ENCODE data around the gene TSHZ3.

TSHZ3 gene

DNA sequence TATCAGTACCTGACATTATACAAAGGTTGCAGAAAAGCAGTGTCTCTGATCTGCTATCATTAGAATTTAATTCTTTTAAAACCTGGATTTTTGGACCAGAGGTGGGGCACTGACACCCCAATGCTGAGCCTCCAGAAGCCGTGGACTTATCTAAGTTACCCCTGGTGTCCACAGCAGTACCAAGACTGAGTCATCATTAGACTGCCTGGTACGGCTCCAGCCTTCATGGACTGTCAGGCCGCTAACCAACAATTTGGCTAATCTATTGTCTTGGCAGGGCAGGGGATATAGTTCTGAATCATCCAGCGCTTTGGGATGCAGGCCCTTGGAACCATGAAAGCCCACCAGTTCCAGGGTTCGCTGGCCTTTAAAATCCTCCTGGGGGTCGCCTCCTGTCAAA is 78.3 kb downstream of the TSHZ3 start:
- Histone ChIP-seq H3K27me3 (ENCODE audit: control insufficient read depth, insufficient read depth, low read length) (no peaks in the 10 kb centered on the region), H3K36me3 (ENCODE audit: control insufficient read depth, insufficient read depth, low read length) (no peaks in the 10 kb centered on the region), H3K9me3 (ENCODE audit: control insufficient read depth, insufficient read depth, low read length) (no peaks in the 10 kb centered on the region), H3K4me3 (ENCODE audit: low read depth, low read length) (no peak overlapping the region), H3K27ac (ENCODE audit: low read depth, low read length) (no peak overlapping the region), H3K4me1 (ENCODE audit: control insufficient read depth, insufficient read depth, low read length) (no peaks in the 10 kb centered on the region), H3K9ac (ENCODE audit: low read depth, low read length) (no peak overlapping the region)

DNA sequence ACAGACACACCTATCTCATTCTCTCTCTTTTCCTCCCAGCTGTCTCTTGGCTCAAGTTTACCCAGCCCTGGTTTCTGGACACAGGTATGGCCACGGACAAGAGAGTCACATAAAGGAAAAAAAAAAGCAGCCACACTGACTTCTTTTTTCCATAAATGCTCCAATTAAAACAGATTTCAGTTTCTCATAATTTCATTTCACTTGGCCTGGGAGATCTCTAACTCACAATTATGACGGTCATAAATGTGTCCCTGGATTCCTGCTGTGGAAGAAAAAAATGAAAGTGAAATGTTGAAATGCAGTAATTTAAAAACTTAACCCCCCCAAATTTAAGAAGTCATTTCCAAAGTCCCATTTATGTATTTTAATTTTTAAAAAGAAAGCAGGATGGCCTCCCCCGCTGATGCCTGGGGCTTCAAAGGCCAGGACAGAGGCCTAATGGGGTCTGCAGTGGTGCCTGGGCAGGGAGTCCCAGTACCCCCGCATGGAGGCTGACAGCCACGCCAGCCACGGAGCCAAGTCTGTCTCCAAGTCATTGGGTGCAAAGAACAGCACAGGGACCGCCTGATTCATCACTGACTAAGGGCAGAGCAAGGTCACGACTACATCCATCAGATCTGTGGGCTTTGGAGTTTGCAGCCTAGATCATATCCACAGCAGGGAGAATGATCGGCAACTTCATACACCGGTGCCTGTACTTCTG is 79.7 kb downstream of the TSHZ3 start:
- Histone ChIP-seq H3K27ac (ENCODE audit: low read depth, low read length) (no peak overlapping the region), H3K4me1 (ENCODE audit: control insufficient read depth, insufficient read depth, low read length) (no peaks in the 10 kb centered on the region), H3K27me3 (ENCODE audit: control insufficient read depth, insufficient read depth, low read length) (no peaks in the 10 kb centered on the region), H3K36me3 (ENCODE audit: control insufficient read depth, insufficient read depth, low read length) (no peaks in the 10 kb centered on the region), H3K9ac (ENCODE audit: low read depth, low read length) (no peak overlapping the region), H3K4me3 (ENCODE audit: low read depth, low read length) (no peak overlapping the region), H3K9me3 (ENCODE audit: control insufficient read depth, insufficient read depth, low read length) (no peaks in the 10 kb centered on the region)

- Histone ChIP-seq H3K9ac (ENCODE audit: low read depth, low read length) (no peak overlapping the region), H3K9me3 (ENCODE audit: control insufficient read depth, insufficient read depth, low read length) (no peaks in the 10 kb centered on the region), H3K4me3 (ENCODE audit: low read depth, low read length) (no peak overlapping the region), H3K36me3 (ENCODE audit: control insufficient read depth, insufficient read depth, low read length) (no peaks in the 10 kb centered on the region), H3K27me3 (ENCODE audit: control insufficient read depth, insufficient read depth, low read length) (no peaks in the 10 kb centered on the region), H3K4me1 (ENCODE audit: control insufficient read depth, insufficient read depth, low read length) (no peaks in the 10 kb centered on the region), H3K27ac (ENCODE audit: low read depth, low read length) (no peak overlapping the region)
Measured at GRCh38 chr19:31268751-31269383, 80.4 kb downstream of the TSHZ3 start.

DNA sequence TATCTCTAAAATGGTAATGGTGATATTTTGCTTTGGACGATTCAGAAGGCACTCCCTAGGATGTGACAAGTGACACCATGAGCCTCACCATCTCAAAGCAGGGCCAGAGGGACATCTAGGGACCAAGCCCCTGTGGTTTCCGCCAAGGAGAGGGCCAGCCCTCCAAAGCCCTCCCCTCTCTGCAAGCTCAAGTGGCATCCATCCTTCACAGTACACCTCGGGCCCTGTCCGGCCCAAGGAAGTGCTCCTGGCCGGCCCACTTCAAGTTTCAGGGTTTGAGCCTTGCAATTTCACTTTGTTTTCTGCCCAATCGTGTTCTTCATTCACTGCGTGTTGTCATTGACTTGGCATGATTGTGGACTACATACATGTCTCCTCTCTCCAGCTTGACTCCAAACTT is 82.5 kb downstream of the TSHZ3 start:
- no peaks in the 10 kb centered on the region for H3K9me3 ChIP-seq (ENCODE audit: control insufficient read depth, insufficient read depth, low read length)
- no peak overlapping the region for H3K9ac ChIP-seq (ENCODE audit: low read depth, low read length)
- no peaks in the 10 kb centered on the region for H3K36me3 ChIP-seq (ENCODE audit: control insufficient read depth, insufficient read depth, low read length)
- H3K27me3 ChIP-seq (ENCODE audit: control insufficient read depth, insufficient read depth, low read length), result no peaks in the 10 kb centered on the region
- no peak overlapping the region for H3K4me3 ChIP-seq (ENCODE audit: low read depth, low read length)
- no peak overlapping the region for H3K27ac ChIP-seq (ENCODE audit: low read depth, low read length)
- H3K4me1 ChIP-seq (ENCODE audit: control insufficient read depth, insufficient read depth, low read length), result no peaks in the 10 kb centered on the region

DNA sequence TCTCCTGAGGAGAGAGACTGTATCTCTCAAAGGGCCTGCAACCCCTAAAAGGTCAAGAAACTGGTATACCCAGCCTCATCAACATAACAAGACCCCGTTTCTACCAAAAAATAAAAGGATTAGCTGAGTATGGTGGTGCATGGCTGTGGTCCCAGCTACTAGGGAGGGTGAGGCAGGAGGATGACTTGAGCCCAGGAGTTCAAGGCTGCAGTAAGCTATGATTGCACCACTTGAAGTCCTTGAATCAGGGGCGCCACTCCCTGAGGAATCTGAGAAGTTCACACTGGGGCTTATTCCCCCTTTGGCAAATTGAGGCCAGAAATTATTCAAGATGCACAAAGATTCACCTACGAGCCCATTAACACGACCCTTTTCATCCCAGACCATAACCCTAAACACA is 83.0 kb downstream of the TSHZ3 start:
- H3K4me3 ChIP-seq (ENCODE audit: low read depth, low read length), result no peak overlapping the region
- no peak overlapping the region for H3K9ac ChIP-seq (ENCODE audit: low read depth, low read length)
- no peaks in the 10 kb centered on the region for H3K27me3 ChIP-seq (ENCODE audit: control insufficient read depth, insufficient read depth, low read length)
- no peaks in the 10 kb centered on the region for H3K4me1 ChIP-seq (ENCODE audit: control insufficient read depth, insufficient read depth, low read length)
- no peaks in the 10 kb centered on the region for H3K36me3 ChIP-seq (ENCODE audit: control insufficient read depth, insufficient read depth, low read length)
- H3K27ac ChIP-seq (ENCODE audit: low read depth, low read length), result no peak overlapping the region
- H3K9me3 ChIP-seq (ENCODE audit: control insufficient read depth, insufficient read depth, low read length), result no peaks in the 10 kb centered on the region

GRCh38 chr19:31264041-31264778 is 85.0 kb downstream of the TSHZ3 start:
- no peak overlapping the region for H3K9ac ChIP-seq (ENCODE audit: low read depth, low read length)
- no peaks in the 10 kb centered on the region for H3K36me3 ChIP-seq (ENCODE audit: control insufficient read depth, insufficient read depth, low read length)
- no peak overlapping the region for H3K27ac ChIP-seq (ENCODE audit: low read depth, low read length)
- H3K9me3 ChIP-seq (ENCODE audit: control insufficient read depth, insufficient read depth, low read length), result no peaks in the 10 kb centered on the region
- no peaks in the 10 kb centered on the region for H3K27me3 ChIP-seq (ENCODE audit: control insufficient read depth, insufficient read depth, low read length)
- H3K4me3 ChIP-seq (ENCODE audit: low read depth, low read length), result no peak overlapping the region
- H3K4me1 ChIP-seq (ENCODE audit: control insufficient read depth, insufficient read depth, low read length), result no peaks in the 10 kb centered on the region

- no peaks in the 10 kb centered on the region for H3K9me3 ChIP-seq (ENCODE audit: control insufficient read depth, insufficient read depth, low read length)
- no peaks in the 10 kb centered on the region for H3K4me1 ChIP-seq (ENCODE audit: control insufficient read depth, insufficient read depth, low read length)
- H3K4me3 ChIP-seq (ENCODE audit: low read depth, low read length), result no peak overlapping the region
- H3K27ac ChIP-seq (ENCODE audit: low read depth, low read length), result no peak overlapping the region
- no peaks in the 10 kb centered on the region for H3K36me3 ChIP-seq (ENCODE audit: control insufficient read depth, insufficient read depth, low read length)
- no peak overlapping the region for H3K9ac ChIP-seq (ENCODE audit: low read depth, low read length)
- no peaks in the 10 kb centered on the region for H3K27me3 ChIP-seq (ENCODE audit: control insufficient read depth, insufficient read depth, low read length)
Measured at GRCh38 chr19:31263328-31263727, 85.9 kb downstream of the TSHZ3 start.

GRCh38 chr19:31262725-31263191 is 86.5 kb downstream of the TSHZ3 start:
- Histone ChIP-seq H3K27ac (ENCODE audit: low read depth, low read length) (no peak overlapping the region), H3K27me3 (ENCODE audit: control insufficient read depth, insufficient read depth, low read length) (no peaks in the 10 kb centered on the region), H3K9ac (ENCODE audit: low read depth, low read length) (no peak overlapping the region), H3K4me3 (ENCODE audit: low read depth, low read length) (no peak overlapping the region), H3K9me3 (ENCODE audit: control insufficient read depth, insufficient read depth, low read length) (no peaks in the 10 kb centered on the region), H3K4me1 (ENCODE audit: control insufficient read depth, insufficient read depth, low read length) (no peaks in the 10 kb centered on the region), H3K36me3 (ENCODE audit: control insufficient read depth, insufficient read depth, low read length) (no peaks in the 10 kb centered on the region)

DNA sequence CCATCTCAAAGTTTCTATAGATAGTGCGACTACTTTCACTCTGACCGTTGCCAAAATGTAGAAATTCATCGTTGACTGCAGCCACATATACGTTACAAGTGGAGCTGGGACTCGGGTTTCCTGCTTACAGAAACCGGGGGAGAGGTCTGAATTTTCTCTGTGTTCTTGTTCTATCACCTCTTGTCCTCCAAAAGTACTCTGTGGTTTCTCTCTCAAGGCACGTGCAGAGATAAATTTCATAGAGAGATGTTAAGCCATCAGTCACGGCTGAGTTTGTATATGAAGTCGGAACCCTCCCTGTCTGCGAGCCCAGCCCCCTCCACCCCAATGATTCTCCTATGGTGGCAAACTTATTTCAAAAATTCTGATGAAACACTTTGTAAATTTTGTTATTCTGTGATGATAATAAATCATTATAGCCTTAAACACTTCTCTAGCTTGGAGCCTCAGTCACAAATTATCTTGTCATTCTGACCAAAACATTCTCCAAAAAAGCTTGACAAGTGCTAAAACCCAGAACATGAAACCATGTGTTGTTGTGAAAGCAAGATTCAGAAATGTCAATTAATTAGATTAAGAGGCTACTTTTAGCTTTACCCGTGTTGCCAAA is 87.5 kb downstream of the TSHZ3 start:
- Histone ChIP-seq H3K27ac (ENCODE audit: low read depth, low read length) (no peak overlapping the region), H3K9ac (ENCODE audit: low read depth, low read length) (no peak overlapping the region), H3K4me1 (ENCODE audit: control insufficient read depth, insufficient read depth, low read length) (no peaks in the 10 kb centered on the region)

GRCh38 chr19:31261019-31261602 is 88.1 kb downstream of the TSHZ3 start:
- Histone ChIP-seq H3K27me3 (ENCODE audit: control insufficient read depth, insufficient read depth, low read length) (no peaks in the 10 kb centered on the region), H3K9me3 (ENCODE audit: control insufficient read depth, insufficient read depth, low read length) (no peaks in the 10 kb centered on the region), H3K36me3 (ENCODE audit: control insufficient read depth, insufficient read depth, low read length) (no peaks in the 10 kb centered on the region), H3K9ac (ENCODE audit: low read depth, low read length) (no peak overlapping the region), H3K4me3 (ENCODE audit: low read depth, low read length) (no peak overlapping the region), H3K4me1 (ENCODE audit: control insufficient read depth, insufficient read depth, low read length) (no peaks in the 10 kb centered on the region), H3K27ac (ENCODE audit: low read depth, low read length) (no peak overlapping the region)

More for the DNA sequence above, 87.5 kb downstream of the TSHZ3 start:
- H3K27me3 ChIP-seq (ENCODE audit: control insufficient read depth, insufficient read depth, low read length), result no peaks in the 10 kb centered on the region
- no peaks in the 10 kb centered on the region for H3K36me3 ChIP-seq (ENCODE audit: control insufficient read depth, insufficient read depth, low read length)
- no peaks in the 10 kb centered on the region for H3K9me3 ChIP-seq (ENCODE audit: control insufficient read depth, insufficient read depth, low read length)
- H3K4me3 ChIP-seq (ENCODE audit: low read depth, low read length), result no peak overlapping the region

All from HUES48 (cell line).